H1 (cell line): ENCODE measurements around the gene SPP1. TPM values are rescaled to one million over a fixed set of nuclear protein-coding genes. Genes with fewer than 3 reads are reported as not detected.

Experiments
- CTCF ChIA-PET: fragments of 300-600 bp; sonication (Branson Sonifier 250); formaldehyde crosslinking; loops from one replicate; lab custom pipeline; 2021; ENCODE audit not compliant: partially characterized antibody; lab: Charles Lee
- POLR2A ChIA-PET: fragments of 300-600 bp; sonication (Branson Sonifier 250); formaldehyde crosslinking; loops from one replicate; lab custom pipeline; 2021; ENCODE audit warnings: inconsistent platforms; ENCODE audit not compliant: partially characterized antibody; lab: Charles Lee
- DNase-seq, 2 experiments: peaks; one replicate each; pipeline versions ENCODE4 v3.0.0 to v3.0.0-alpha.2; 2010 to 2022; ENCODE audit warnings: low spot score in 2 of 2, low read depth in 1 of 2, mixed read lengths in 1 of 2
- FAIRE-seq: peaks from 2 replicates; lab custom pipeline; 2011; peaks lifted over from hg19 to GRCh38; lab: Jason Lieb, UNC
- H2AFZ ChIP-seq: 2 replicates; pipeline ENCODE4 v1.8.1; 2012; ENCODE audit warnings: low read length, inconsistent platforms
- H2AK5ac ChIP-seq: 2 replicates; pipeline ENCODE4 v1.6.1; 2013; ENCODE audit warnings: low read depth, low read length
- H2BK120ac ChIP-seq: replicated peaks from 2 replicates; pipeline ENCODE3; 2013; ENCODE audit warnings: low read depth, low read length, inconsistent platforms
- H2BK12ac ChIP-seq: 2 replicates; pipeline ENCODE4 v1.6.1; 2013; ENCODE audit warnings: low read depth, low read length
- H2BK15ac ChIP-seq: 2 replicates; pipeline ENCODE4 v1.6.1; 2013; ENCODE audit warnings: low read length
- H2BK20ac ChIP-seq: 2 replicates; pipeline ENCODE4 v1.6.1; 2013; ENCODE audit warnings: low read length
- H2BK5ac ChIP-seq: 2 replicates; pipeline ENCODE4 v1.6.1; 2013; ENCODE audit warnings: low read depth, low read length
- H3K14ac ChIP-seq: 2 replicates; pipeline ENCODE4 v1.6.1; 2013; ENCODE audit warnings: inconsistent platforms; ENCODE audit not compliant: insufficient read length
- H3K18ac ChIP-seq: 2 replicates; pipeline ENCODE4 v1.6.1; 2013; ENCODE audit warnings: low read length; ENCODE audit errors: extremely low read depth
- H3K23ac ChIP-seq: 2 replicates; pipeline ENCODE4 v1.6.1; 2013; ENCODE audit warnings: inconsistent platforms; ENCODE audit not compliant: insufficient read length
- H3K23me2 ChIP-seq: 2 replicates; pipeline ENCODE4 v1.6.1; 2013; ENCODE audit warnings: low read depth, low read length
- H3K27ac ChIP-seq: 2 replicates; pipeline ENCODE4 v1.6.1; 2011; ENCODE audit warnings: low read depth, low read length, inconsistent platforms
- H3K27me3 ChIP-seq, 4 experiments: replicated peaks in 1 of 4; 1 replicate in 1 of 4; 2 replicates in 3 of 4; pipeline versions ENCODE4 v1.6.1 to v1.8.1; 2011 to 2013; ENCODE audit warnings: low read length in 3 of 4, mild to moderate bottlenecking in 3 of 4, inconsistent platforms in 2 of 4, mixed read lengths in 2 of 4, moderate library complexity in 1 of 4; ENCODE audit not compliant: control insufficient read depth in 3 of 4, insufficient read depth in 3 of 4; ENCODE audit errors: extremely low read depth in 1 of 4
- H3K36me3 ChIP-seq, 4 experiments: 2 replicates each; pipeline versions ENCODE4 v1.6.1 to v1.8.1; 2011 to 2013; ENCODE audit warnings: mild to moderate bottlenecking in 4 of 4, low read length in 3 of 4, moderate library complexity in 2 of 4, control low read depth in 1 of 4, inconsistent platforms in 1 of 4; ENCODE audit not compliant: insufficient read depth in 4 of 4, control insufficient read depth in 2 of 4
- H3K4ac ChIP-seq: replicated peaks from 2 replicates; pipeline ENCODE3; 2013; ENCODE audit warnings: low read length, low read depth, mixed read lengths, inconsistent platforms; ENCODE audit not compliant: insufficient read length
- H3K4me1 ChIP-seq, 4 experiments: replicated peaks in 1 of 4; 1 replicate in 1 of 4; 2 replicates in 3 of 4; pipeline versions ENCODE4 v1.6.1 to v1.8.1; 2011 to 2013; ENCODE audit warnings: low read length in 3 of 4, inconsistent platforms in 2 of 4, mixed read lengths in 1 of 4; ENCODE audit not compliant: insufficient read depth in 4 of 4, control insufficient read depth in 3 of 4
- H3K4me2 ChIP-seq, 2 experiments: 2 replicates each; pipeline versions ENCODE4 v1.6.1 to v1.8.1; 2011 to 2013; ENCODE audit warnings: low read depth in 2 of 2, low read length in 2 of 2, control low read depth in 1 of 2, inconsistent platforms in 1 of 2, mild to moderate bottlenecking in 1 of 2; ENCODE audit not compliant: insufficient read depth in 1 of 2
- H3K4me3 ChIP-seq, 4 experiments: fragments of 200-600, 300-600 bp in 1 of 4; sonication (generic), shearing (Covaris generic), sonication (Bioruptor Twin) in 1 of 4; 2 replicates each; pipeline versions ENCODE4 v1.5.1 to v1.8.1; 2011 to 2016; ENCODE audit warnings: low read length in 4 of 4, low read depth in 3 of 4, control low read depth in 2 of 4, inconsistent platforms in 2 of 4, mild to moderate bottlenecking in 2 of 4, mixed read lengths in 1 of 4, moderate library complexity in 1 of 4; ENCODE audit not compliant: insufficient read depth in 2 of 4; ENCODE audit errors: extremely low read depth in 1 of 4
- H3K56ac ChIP-seq: replicated peaks from 2 replicates; pipeline ENCODE3; 2013; ENCODE audit warnings: low read depth, mild to moderate bottlenecking, mixed read lengths, low read length, inconsistent platforms; ENCODE audit not compliant: insufficient read length
- H3K79me1 ChIP-seq: 2 replicates; pipeline ENCODE4 v1.6.1; 2013; ENCODE audit warnings: low read depth, low read length, control low read depth
- H3K79me2 ChIP-seq, 2 experiments: 2 replicates each; pipeline versions ENCODE4 v1.6.1 to v1.8.1; 2012 to 2013; ENCODE audit warnings: low read length in 2 of 2, mild to moderate bottlenecking in 2 of 2, inconsistent platforms in 1 of 2; ENCODE audit not compliant: insufficient read depth in 2 of 2, control insufficient read depth in 1 of 2
- H3K9ac ChIP-seq, 4 experiments: replicated peaks in 1 of 4; 1 replicate in 1 of 4; 2 replicates in 3 of 4; pipeline versions ENCODE4 v1.6.1 to v1.8.1; 2011 to 2013; ENCODE audit warnings: low read depth in 3 of 4, low read length in 3 of 4, control low read depth in 2 of 4, mild to moderate bottlenecking in 2 of 4, moderate library complexity in 2 of 4, inconsistent platforms in 1 of 4; ENCODE audit errors: extremely low read depth in 1 of 4
- H3K9me3 ChIP-seq, 2 experiments: 2 replicates each; pipeline versions ENCODE4 v1.6.1 to v1.8.1; 2012 to 2013; ENCODE audit warnings: mild to moderate bottlenecking in 2 of 2, moderate library complexity in 2 of 2, control low read depth in 1 of 2, inconsistent platforms in 1 of 2, low read depth in 1 of 2, low read length in 1 of 2, mixed read lengths in 1 of 2; ENCODE audit not compliant: insufficient read depth in 2 of 2
- H4K20me1 ChIP-seq, 2 experiments: replicated peaks in 1 of 2; 2 replicates each; pipeline versions ENCODE3 to v1.8.1; 2011 to 2013; ENCODE audit warnings: inconsistent platforms in 2 of 2, low read length in 2 of 2, mild to moderate bottlenecking in 1 of 2; ENCODE audit not compliant: insufficient read depth in 2 of 2, control insufficient read depth in 1 of 2
- H4K5ac ChIP-seq: 2 replicates; pipeline ENCODE4 v1.6.1; 2013; ENCODE audit warnings: low read length, low read depth, mixed read lengths, inconsistent platforms; ENCODE audit not compliant: insufficient read length
- H4K8ac ChIP-seq: 2 replicates; pipeline ENCODE4 v1.8.0; 2013; ENCODE audit warnings: mild to moderate bottlenecking, moderate library complexity, low read length, inconsistent platforms; ENCODE audit not compliant: insufficient read depth; ENCODE audit errors: extremely low read depth
- H4K91ac ChIP-seq: replicated peaks from 2 replicates; pipeline ENCODE3; 2013; ENCODE audit warnings: low read length, mixed read lengths, inconsistent platforms; ENCODE audit not compliant: insufficient read length
- ASH2L ChIP-seq: fragments of 200-600, 300-600 bp; sonication (generic); IDR thresholded peaks from one replicate; pipeline ENCODE4 v1.7.1; 2017; ENCODE audit warnings: low read length
- CHD2 ChIP-seq: IDR thresholded peaks from 2 replicates; pipeline ENCODE4 v1.6.1; 2012; ENCODE audit warnings: low read length, improper control_type of control experiment
- CTBP2 ChIP-seq: IDR thresholded peaks from 2 replicates; pipeline ENCODE4 v1.7.0; 2011; ENCODE audit warnings: borderline replicate concordance, mild to moderate bottlenecking, moderate library complexity, mixed read lengths, low read length; ENCODE audit not compliant: insufficient read depth, insufficient read length
- FOSL1 ChIP-seq: IDR thresholded peaks from 2 replicates; pipeline ENCODE4 v1.6.1; 2011; ENCODE audit warnings: mild to moderate bottlenecking, low read depth, low read length, moderate library complexity; ENCODE audit not compliant: insufficient read depth
- HDAC2 ChIP-seq, 2 experiments: fragments of 300-600 bp in 1 of 2; sonication (generic) in 1 of 2; IDR thresholded peaks; 2 replicates each; pipeline ENCODE4 v1.6.1; 2011 to 2012; ENCODE audit warnings: low read depth in 2 of 2, low read length in 2 of 2, mild to moderate bottlenecking in 2 of 2, moderate library complexity in 2 of 2, borderline replicate concordance in 1 of 2, inconsistent platforms in 1 of 2
- MAFK ChIP-seq: IDR thresholded peaks from 2 replicates; pipeline ENCODE4 v1.6.1; 2012; ENCODE audit warnings: low read depth, mild to moderate bottlenecking, improper control_type of control experiment, low read length
- RFX5 ChIP-seq: IDR thresholded peaks from 2 replicates; pipeline ENCODE4 v1.6.1; 2011; ENCODE audit warnings: low read depth, low read length, improper control_type of control experiment, borderline replicate concordance
- RXRA ChIP-seq: IDR thresholded peaks from 2 replicates; pipeline ENCODE4 v1.6.1; 2011; ENCODE audit warnings: low read depth, mild to moderate bottlenecking, low read length, moderate library complexity; ENCODE audit not compliant: insufficient read depth
- SP2 ChIP-seq: IDR thresholded peaks from 2 replicates; pipeline ENCODE4 v1.6.1; 2012; ENCODE audit warnings: mild to moderate bottlenecking, low read length, inconsistent platforms
- polyA plus RNA-seq, 7 experiments: library from polyadenylated mRNA; depleted of rRNA in 3 of 7; stranded (reverse) in 5 of 7; unstranded in 2 of 7; fragments of >200 nt in 5 of 7; fragments of 200-250 nt in 2 of 7; gene quantifications; 1 replicate in 5 of 7; 2 replicates in 1 of 7; 4 replicates in 1 of 7; pipeline versions ENCODE4 v1.2.1 to v1.2.3, GENCODE V29; 2011 to 2013; ENCODE audit warnings: missing spikeins in 2 of 7, mixed read lengths in 2 of 7
- total RNA-seq: library from RNA; stranded (reverse); fragmentation: NEBNext Ultra II Directional; extraction: Animal tissue kit (Norgen Biotek cat#: 25700); gene quantifications from 2 replicates; pipeline ENCODE4 v1.2.1, GENCODE V29; 2021

Gene SPP1
- total and polyA plus RNA-seq, 2 of the 8 experiments (the other 6 are each of a cell fraction or from before 2014, with no cell fraction given) = 13.7 to 26.5 TPM

DNA sequence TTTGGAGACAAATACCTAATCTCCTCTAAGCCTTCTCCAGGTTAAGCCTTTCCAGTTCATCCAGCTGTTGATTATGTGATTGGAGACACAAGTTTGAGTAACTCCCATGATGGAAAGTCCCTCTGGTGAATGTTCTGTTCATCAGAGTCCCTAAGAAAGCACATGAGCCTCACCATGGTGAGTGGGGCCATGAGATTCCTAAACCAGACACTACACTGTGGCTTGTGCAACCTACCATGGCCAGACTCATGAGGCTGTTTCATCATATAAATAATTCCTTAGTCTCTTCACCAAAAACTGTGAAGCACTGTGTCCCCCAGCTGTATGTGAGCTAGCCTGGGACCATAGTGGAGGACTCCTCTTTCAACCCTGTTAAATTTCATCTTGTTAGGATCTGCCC is 46.3 kb downstream of the SPP1 start:
- FAIRE-seq = no peak
- Histone ChIP-seq H4K20me1 (no peaks in the 10 kb centered on the region), H3K4me1 (no peaks in the 10 kb centered on the region), H3K4me3 (no peak overlapping the region), H3K36me3 (peaks cover 3 to 61% (median 20%) of the 10 kb centered on the region in 4 experiments; a peak in 5 of 8 replicates), H3K79me2 (peaks cover 0 to 26% of the 10 kb centered on the region in 2 experiments; a peak in 3 of 4 replicates), H3K4ac (no peak overlapping the region), H2BK15ac (no peak overlapping the region), H3K23ac (no peak overlapping the region), H3K9me3 (peaks cover 18% of the 10 kb centered on the region in 2 experiments), H2BK120ac (no peak overlapping the region), H3K56ac (no peak overlapping the region), H2BK12ac (no peak overlapping the region), H3K14ac (no peak overlapping the region), H3K27ac (no peak overlapping the region), H3K79me1 (no peaks in the 10 kb centered on the region), H2AFZ (no peak overlapping the region), H3K27me3 (no peaks in the 10 kb centered on the region), H3K18ac (no peak overlapping the region), H3K4me2 (no peak overlapping the region), H2BK5ac (no peak overlapping the region), H3K9ac (no peak overlapping the region), H3K23me2 (no peaks in the 10 kb centered on the region), H4K5ac (no peak overlapping the region), H4K91ac (no peak overlapping the region), H2BK20ac (no peak overlapping the region), H4K8ac (no peak overlapping the region), H2AK5ac (no peak overlapping the region)
- no peak for TF ChIP-seq RFX5
- TF ChIP-seq FOSL1 = no peak
- TF ChIP-seq CHD2 = no peak
- no peak for TF ChIP-seq ASH2L
- TF ChIP-seq MAFK = no peak
- TF ChIP-seq SP2 = no peak
- no peak for TF ChIP-seq HDAC2 (IDR thresholded peaks at IDR 0.05; ENCODE audit: borderline replicate concordance in 1 of 2, low read depth in 2 of 2, low read length in 2 of 2)
- TF ChIP-seq RXRA = no peak
- TF ChIP-seq CTBP2 = no peak
- CTCF ChIA-PET = interaction anchor here (0.8 to 3.4 kb wide), 5 partner anchors 11 to 556 kb away, joined by 3 to 24 read pairs (median 3); no protein-coding TSS in a partner anchor
- POLR2A ChIA-PET = interaction anchor here (0.9 to 1.3 kb wide), 2 partner anchors 9 to 25 kb away, joined by 3 to 5 read pairs; no protein-coding TSS in a partner anchor
- no peak for DNase-seq
